HG03103 (cell line): ENCODE measurements around the gene PREX1.
"Not testable (repeated sequence)": the region's sequence is repeated elsewhere in the genome, so short reads cannot be mapped to it uniquely, and the experiment has no call there.

Source experiments
- ATAC-seq: cut with Tn5 transposase; IDR thresholded peaks from one replicate; pipeline ENCODE4 v1.9.1; 2021; ENCODE audit warnings: low read depth; ENCODE audit not compliant: unreplicated experiment

The PREX1 gene

DNA sequence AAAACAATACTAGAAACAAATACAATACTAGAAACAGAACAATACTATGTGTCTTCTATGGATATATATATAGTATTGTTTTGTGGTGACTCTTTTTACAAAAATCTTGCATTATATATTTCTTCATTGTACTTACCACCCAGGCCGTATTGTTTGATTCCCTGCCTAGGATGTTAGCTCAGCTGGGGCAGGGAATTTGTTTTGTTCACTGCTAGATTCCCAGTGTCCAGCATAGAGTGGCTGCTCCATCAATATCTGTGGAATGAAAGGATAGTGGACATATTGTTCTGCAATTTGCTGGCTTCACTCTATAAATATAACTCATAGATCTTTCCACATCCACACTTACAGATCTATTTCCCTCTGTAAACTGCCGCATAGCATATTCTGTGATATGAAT lies 21.5 kb upstream of the PREX1 start:
- ATAC-seq = no peak

DNA sequence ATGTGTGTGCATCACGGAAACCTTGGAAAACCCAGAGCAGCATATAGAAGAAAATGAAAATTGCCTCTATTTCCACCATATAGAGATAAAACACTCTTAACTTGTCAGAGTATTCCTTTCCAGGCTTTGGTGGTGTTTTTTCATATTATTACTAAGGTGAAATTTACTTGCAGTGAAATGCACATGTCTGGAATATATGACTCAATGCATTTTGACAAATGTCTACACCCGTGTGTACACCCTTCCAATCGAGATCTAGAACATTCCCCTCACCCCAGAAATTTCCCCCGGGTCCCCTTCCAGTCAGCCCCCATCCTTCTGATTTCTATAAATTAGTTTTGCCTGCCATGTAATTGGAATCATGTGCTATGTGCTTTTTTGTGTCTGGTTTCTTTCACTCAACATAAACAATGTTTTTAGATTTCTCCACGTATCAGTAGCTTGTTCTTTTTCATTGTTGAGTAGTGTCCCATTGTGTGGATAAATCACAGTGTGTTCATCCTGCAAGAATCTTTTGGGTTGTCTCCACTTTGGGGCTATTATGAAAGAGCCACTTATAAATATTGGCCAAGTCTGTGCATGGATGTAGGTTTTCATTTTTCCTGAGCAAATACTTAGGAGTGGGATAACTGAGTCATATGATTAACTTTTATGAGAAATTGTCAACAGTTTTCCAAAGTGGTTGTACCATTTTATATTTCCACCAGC lies 19.9 kb upstream of the PREX1 start:
- ATAC-seq = no peak

DNA sequence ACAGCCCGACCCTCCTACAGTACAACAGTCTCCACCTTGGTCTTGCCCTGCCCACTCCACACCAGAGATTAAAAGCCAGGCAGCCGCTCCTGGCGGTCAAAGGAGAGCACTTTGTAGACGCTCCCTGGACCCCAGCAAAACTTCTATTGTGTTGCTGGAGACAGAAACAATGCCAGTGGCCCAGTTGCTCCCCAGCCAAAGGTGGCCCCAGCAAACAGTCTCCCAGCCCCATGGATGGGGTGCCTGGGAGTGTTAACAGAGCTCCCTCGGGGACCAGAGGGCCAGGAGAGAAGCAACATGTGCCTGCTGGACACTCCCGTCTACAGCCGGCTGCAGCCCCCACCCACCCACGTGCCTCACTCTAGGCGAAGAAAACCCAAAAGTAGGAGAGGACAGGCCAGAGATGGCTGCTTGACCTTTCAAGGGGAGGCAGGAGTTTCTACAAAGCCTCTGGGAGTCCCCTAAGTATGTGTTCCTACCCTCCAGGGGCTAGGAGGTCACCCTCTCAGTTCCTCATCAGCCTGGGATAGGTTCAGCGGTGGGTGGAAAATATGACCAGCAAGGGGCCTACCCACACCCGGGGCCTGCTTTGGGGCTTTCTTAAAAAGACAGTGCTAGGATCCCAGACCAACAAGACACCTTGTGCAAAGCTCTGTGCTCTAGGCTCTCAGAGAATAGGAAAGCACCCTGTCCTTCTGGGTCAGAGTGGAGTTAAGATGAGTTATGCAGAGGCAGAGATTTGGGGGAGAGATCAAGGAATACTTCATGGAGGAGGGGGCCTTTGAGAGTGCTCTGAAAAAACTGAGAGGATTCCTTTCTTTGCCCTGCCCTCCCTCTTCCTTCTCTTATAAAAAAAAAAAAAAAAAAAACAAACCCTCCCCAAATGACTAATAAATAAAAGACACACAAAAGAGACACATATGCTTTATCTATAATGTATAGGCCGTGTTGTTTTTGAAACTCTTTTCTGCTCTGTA lies 19.0 kb upstream of the PREX1 start:
- ATAC-seq = peak; percentile 94

DNA sequence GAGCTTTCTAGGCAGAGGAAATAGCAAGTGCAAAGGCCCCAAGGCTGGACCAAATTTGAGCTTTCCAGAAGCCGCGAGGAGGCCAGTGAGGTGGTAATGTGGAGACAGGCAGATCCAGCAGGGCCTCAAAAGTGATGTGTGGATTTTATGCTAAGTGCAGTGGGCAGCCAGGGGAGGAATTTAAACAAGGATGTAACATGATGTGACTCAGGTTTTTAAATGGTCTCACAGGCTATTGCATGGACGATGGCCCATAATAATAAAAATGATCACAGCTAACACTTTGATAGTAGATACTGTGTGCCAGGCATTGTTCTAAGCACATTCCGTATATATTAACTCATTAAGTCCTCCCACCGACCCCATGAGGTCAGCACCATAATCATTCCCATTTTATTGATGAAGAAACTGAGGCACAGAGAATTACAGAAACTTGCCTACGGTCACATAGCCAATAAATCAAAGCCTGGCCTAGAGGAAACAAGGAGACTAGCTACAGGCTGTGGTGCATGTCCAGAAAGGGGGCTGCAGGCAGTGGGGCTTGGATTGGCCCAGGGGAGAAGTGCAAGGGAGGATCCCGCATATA lies 18.0 kb upstream of the PREX1 start:
- no peak for ATAC-seq

DNA sequence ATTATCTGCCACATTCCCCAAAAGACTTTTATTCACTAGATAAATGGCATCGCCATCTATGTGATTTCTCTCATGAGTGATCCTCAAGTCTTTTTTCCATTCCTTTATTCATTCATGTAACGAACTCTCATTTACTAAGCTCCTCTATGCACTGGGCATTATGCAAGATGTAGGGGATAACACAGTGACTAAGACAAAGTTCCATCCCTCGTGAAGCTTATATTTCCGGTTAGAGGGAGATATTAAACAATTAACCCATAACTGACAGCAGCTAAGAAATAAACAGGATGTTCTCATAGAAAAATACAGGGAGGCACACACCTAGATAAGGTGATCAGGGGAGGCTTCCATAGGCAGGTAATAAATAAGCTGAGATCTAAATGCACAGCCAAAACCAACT lies 17.2 kb upstream of the PREX1 start:
- no peak for ATAC-seq

DNA sequence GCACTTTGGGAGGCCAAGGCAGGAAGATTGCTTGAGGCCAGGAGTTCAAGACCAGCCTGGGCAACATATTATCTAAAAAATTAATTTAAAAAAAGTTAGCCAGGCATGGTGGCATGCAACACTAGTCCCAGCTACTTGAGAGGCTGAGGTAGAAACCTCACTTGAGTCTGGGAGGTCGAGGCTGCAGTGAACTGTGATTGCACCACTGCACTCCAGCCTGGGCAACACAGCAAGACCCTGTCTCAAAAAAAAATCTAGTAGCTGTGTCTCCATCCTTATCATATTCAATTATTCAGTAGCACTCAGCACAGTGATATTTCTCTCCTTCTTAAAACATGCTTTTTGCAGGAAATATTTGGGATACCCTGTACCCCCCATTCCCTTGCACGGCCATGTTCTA lies 16.1 kb upstream of the PREX1 start:
- ATAC-seq = not testable (repeated sequence)

DNA sequence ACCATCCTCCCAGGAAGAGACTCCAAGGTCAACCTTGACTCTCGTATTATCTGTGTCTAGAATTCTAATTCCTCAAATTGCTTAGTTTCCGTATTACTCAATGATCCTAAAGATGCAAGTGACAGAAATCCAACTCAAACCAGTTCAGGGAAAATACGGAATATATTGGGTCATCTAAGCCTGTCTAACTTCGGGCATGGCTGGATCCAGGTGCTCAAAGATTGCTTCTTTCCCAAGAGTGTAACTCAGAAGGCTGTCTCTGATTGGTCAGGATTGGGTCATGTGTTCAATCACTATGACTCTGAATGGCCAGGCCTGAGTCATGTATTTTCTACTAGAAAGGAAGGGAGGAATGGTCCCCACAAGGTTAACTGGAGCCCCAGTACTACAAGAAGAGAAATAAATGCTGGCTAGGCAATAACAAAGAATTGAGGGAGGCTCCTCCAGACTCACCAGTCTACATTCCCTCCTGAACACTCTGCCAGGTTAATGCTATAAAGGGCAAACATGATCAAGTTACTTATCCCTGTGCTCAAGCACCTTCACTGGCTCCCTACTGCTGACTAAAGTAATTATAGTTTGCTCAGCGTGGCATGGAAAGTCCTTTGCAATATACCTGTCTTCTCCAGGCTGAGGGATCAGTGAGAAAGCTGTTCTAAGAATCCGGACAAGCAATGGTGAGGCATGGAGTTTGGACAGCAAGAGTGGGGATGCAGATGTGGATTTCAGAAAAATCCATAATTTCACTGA lies 15.4 kb upstream of the PREX1 start:
- ATAC-seq = no peak

DNA sequence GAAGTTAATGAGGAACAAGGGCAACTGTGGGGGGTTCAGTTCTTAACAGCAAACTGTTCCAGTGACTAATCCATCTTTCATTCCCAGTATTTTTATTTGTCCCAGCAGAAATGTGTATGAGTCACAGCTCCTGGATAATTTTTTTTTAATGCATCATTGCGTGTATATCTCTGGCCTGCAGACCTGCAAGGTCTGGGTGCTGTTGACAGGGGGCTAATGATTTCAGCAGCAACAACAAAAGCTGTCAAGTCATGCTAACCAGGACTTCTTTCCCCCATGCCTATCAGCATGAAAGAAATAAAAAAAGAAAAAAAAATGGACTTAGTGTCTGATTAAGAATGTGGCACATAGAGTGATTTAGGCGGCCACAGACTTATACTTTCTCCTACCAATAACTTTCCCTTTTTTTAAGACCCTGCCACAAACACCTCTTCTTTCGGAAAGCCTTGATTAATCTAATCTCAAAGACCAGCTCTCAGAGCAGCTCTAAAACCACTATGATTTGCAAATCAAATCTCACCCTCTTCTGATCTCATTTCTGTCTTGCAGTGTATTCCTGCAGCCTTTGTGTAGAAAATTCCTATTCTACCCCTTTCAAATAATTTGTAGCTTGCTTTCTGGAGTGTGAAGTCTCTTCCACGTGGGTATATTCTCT lies 14.2 kb upstream of the PREX1 start:
- ATAC-seq = no peak

DNA sequence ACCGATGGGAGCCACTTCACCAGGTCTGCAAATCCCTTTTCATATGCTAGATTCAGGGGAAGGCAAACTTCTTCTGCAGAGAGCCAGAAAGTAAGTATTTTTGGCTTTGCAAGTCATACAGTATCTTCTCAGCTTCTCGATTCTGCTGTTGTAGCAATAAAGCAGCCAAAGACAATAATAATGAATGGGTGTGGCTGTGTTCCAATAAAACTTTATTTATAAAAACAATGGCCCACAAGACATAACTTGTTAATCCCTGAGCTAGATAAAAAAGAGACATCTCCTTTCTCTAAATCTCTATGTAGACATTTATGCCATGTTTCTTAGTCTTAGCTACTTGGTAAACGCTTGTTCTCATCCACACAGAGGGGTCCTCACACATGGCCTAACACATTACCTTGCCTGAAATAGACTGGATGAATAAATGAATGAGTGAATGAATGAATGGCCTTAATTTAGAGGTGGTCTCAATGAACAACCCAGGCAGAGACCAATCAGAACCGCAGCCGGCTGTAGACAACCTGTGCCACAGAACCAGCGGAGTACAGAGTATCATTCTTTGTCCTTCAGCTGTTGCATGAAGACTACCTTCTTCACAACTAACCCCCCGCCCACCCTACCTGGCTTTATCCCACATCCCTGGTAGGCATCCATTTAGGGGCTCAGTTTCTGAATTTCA lies 13.5 kb upstream of the PREX1 start:
- no peak for ATAC-seq

DNA sequence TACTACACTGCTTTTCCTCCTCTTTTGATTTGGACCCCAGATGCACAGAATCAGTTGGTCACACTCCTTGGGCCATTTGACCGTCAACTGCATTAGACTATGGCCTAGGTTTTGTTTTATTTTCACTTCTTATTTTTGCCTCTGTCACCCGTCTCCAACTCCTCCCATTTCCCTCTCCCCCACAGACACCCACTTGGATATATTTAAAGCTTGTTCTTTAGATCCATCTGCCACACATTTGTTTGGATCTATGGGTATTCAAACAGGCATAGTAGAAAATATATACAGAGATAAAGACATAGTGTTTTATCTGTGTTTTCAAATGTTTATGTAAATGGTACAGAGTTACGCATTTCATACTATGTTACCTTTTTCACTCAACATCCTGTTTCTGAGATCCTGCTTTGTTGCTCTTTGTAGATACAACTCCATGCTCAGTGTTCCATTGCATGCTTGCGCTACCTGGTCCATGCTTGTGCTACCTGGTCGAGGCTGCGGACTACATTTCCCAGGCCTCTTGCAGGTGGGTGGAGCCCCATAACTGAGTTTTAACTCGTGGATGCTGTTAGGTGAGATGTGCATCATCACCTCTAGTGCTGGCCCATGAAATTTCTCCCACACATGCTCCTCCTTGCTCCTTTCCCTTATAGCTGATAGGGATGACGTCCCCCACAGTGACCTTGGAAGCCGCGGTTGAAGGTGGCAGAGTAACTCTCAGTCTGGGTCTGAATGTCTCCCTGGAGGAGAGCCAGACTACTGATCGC lies 11.5 kb upstream of the PREX1 start:
- no peak for ATAC-seq

DNA sequence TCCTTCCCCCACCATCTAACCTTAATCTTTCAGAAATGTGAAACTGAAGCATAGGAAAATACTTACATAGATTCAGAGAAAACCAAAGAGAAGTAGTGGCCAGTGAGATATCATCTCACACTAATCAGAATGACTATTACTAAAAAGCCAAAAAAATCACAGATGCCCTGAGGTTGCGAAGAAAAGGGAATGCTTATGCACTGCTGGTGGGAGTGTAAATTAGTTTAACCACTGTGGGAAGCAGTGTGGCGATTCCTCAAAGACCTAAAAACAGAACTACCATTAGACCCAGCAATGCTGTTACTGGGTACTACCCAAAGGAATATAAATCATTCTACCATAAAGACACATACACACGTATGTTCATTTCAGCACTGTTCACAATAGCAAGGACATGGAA lies 9.2 kb upstream of the PREX1 start:
- ATAC-seq = no peak

DNA sequence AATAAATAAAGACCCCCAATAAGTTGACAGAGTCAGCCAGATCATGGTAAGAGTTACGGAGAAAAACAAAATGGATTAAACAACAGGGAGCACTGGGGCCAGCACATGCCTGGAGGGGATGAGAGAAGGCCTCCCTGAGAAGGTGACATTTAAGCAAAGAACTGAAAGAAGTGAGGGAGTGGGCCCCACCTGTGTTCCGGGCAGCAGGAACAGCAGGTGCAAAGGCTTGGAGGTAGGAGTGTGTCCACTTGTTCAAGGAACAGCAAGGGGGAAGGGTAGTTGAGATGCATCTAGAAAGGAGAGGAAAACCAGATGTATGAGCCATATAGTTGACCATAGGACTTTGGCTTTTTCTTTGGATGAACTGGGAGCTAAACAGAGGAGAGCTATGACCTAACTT lies 7.6 kb upstream of the PREX1 start:
- no peak for ATAC-seq

DNA sequence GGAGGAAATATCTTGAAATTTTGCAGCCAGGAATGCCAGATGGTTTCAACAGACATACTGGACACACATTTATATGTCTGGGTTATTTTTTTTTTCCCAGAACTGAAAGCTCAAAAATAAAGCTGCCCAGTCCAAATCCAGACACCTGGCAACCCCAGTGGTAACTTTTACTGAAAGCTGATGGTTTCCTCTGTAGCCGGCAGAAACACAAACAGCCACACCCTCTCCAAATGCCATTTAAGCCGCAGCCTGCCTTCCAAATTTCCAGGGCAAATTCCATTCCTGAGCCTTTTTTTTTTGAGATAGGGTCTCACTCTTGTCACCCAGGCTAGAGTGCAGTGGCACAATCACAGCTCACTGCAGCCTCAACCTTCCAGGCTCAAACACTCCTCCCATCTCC lies 6.5 kb upstream of the PREX1 start:
- no peak for ATAC-seq

DNA sequence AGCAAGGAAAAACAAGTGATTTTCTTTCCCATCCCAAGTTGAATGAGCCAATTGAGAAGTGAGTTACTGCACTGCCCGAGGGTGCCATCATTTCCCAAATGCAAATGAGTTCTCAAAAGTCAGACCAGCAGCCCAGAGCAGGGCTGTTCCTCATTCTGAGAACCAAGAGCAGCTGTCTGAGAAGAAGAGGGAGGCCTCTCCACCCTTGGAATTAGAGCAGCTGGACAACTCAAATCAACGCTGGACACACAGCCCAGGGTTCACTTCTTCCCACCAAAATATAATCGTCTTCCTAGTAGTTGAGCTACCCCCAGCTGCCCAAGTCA lies 4.6 kb upstream of the PREX1 start:
- ATAC-seq = no peak

DNA sequence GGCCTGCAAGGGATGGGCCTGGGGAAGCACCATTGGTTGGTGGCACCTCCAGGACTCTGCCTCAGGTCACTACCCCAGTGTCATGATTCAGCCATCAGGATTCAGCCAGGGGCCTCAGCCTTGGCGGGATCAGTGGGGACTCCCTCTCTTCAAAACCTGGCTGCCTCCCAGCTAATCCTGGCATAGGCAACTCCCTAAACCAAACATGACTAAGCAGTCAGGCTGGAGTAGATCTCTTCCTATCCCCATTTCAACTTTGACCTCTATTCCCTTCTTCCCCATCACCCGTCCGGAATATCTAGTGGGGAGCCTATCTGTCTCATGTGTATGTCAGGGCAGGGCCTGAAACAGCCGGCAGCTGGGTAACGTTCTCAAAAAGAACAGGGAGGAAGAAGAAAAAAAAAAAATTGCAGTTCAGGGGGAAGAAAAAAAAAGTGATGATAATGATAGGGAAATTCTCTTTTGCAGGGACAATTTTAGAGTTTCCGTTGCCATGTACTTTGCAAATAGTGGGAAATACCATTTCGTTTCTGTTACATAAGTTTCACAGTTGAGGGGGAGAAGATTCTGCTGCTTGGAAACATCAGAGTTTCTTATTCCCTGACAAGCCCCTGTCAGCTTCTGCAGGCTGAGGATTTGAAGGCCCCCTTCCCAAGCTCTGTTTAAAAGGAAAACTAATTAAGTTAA lies 4.1 kb upstream of the PREX1 start:
- ATAC-seq = no peak

DNA sequence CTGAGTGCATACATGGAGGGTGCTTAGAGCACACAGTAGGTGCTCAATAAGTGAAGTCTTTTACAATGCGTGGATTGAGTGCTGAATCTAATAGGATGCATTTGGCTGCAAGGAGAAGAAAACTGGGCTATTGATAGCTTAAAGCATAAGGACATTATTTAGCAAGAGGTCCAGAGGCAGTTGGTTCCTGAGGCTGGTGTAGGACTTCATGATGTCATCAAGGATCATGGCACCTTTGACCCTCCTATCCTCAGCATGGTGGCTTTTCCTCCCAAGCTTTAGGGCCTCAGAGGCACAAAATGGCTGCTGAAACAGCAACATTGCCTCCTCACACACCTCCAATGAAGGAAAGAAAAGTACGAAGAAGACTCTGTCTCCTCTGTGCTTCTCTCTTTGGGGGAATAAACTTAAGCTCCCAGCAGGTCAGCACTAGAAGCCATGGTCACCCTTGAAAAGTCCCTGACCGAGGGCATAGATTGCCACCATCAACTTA lies 3.1 kb upstream of the PREX1 start:
- ATAC-seq = no peak

DNA sequence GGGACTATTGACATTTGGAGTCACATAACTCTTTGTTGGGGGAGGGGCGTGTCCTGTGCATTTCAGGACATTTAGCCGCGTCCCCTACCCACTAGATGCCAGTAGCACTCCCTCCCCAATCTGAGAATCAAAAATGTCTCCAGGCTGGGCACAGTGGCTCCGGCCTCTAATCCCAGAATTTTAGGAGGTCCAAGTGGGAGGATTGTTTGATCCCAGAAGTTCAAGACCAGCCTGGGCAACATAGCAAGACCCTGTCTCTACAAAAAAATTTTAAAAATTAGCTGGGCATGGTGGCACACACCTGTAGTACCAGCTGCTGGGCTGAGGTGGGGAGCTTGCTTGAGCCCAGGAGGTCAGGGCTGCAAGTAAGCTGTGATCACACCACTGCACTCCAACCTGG lies 2.1 kb upstream of the PREX1 start:
- no peak for ATAC-seq

DNA sequence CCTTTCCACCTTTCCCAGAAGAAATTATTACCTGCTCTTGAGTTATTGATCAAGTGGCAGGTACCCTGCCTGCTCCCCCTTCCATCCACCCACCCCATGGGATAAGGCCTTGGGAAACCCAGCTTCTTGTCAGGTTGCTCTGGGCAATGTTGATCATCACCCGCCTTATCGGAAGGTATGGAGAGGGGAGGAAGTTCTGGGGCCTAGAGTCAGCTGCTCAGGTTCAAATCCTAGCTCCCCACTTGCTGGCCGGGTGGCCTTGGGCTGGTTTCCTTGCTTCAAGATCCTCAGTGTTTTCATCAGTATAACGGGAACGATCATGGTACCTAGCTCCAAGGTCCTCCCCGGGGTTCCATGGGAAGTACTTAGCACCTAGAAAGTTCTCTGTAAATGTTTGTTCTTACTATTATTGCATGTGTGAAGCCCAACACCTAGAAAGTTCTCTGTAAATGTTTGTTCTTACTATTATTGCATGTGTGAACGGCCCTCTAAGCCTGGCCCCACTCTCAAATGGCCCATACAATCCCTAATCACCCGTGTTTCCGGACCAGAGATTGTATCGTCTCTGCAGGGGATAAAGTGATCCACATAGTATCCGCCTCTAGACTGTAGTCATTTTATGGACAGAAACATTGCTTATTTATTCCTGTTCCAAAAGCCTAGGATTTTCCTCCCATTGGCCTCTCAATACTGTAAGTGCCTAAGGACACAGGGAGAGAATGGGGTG lies 1.1 kb upstream of the PREX1 start:
- no peak for ATAC-seq
